ENCODE measurements around the gene PLXNB3. TPM values are rescaled to one million over a fixed set of nuclear protein-coding genes. Genes with fewer than 3 reads are reported as not detected.

Gene PLXNB3
- total RNA-seq, 1 experiment from 2014 or later: 41.4 TPM

DNA sequence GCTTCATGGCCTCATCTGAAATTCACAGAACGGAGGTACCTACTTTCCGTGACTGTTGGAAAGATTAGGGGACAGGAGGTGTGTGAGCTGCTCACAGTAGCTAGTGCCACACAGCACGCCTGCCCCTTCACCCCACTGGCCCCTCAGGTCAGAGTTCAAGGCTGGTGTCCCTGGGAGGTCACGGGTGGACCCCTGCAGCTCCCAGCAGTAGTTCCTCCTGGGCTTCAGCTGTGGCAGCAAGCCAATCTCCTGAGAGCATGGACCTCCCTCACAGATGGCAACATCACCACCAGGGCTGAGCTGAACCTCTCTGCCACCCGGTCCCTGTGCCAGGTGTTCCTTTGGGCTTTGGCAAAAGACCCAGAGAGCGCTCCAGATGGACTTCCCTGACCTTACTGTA lies 28.3 kb downstream of the PLXNB3 start:
- intact Hi-C loops (cut with micrococcal nuclease; ENCODE audit: unreplicated experiment): loop anchor here (10.0 kb wide), 1 partner anchor 92 kb away; the partner anchor contains the start of gene L1CAM
- H3K79me2 ChIP-seq (ENCODE audit: low read depth): peaks cover 46% of the 10 kb centered on the region
- no peaks in the 10 kb centered on the region for H4K20me1 ChIP-seq (ENCODE audit: insufficient read depth)
- H3F3A ChIP-seq (ENCODE audit: insufficient read depth, low read depth): no peaks in the 10 kb centered on the region
- no peaks in the 10 kb centered on the region for H3K27me3 ChIP-seq (ENCODE audit: insufficient read depth, low read depth)
- CTCF ChIA-PET: no interaction called here
- no peak overlapping the region for H3K4me2 ChIP-seq
- H3K4me3 ChIP-seq: no peak overlapping the region
- DNase-seq: no peak
- H3K4me1 ChIP-seq (replicated peaks; ENCODE audit: insufficient read depth): peaks cover 15% of the 10 kb centered on the region; the same call in 1 of the 2 replicates
- no peaks in the 10 kb centered on the region for H3K9me3 ChIP-seq (ENCODE audit: insufficient read depth, low read depth)
- POLR2A ChIA-PET (ENCODE audit: unreplicated experiment): no interaction called here
- H2AFZ ChIP-seq: no peak overlapping the region
- TF ChIP-seq, protein P1, sequence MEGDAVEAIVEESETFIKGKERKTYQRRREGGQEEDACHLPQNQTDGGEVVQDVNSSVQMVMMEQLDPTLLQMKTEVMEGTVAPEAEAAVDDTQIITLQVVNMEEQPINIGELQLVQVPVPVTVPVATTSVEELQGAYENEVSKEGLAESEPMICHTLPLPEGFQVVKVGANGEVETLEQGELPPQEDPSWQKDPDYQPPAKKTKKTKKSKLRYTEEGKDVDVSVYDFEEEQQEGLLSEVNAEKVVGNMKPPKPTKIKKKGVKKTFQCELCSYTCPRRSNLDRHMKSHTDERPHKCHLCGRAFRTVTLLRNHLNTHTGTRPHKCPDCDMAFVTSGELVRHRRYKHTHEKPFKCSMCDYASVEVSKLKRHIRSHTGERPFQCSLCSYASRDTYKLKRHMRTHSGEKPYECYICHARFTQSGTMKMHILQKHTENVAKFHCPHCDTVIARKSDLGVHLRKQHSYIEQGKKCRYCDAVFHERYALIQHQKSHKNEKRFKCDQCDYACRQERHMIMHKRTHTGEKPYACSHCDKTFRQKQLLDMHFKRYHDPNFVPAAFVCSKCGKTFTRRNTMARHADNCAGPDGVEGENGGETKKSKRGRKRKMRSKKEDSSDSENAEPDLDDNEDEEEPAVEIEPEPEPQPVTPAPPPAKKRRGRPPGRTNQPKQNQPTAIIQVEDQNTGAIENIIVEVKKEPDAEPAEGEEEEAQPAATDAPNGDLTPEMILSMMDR (conservative IDR thresholded peaks at IDR 0.05): no peak
- no peak for TF ChIP-seq EZH2 (IDR thresholded peaks at IDR 0.05; ENCODE audit: low read depth)
- H3K9me2 ChIP-seq (ENCODE audit: insufficient read depth): no peaks in the 10 kb centered on the region
- H3K36me3 ChIP-seq (ENCODE audit: low read depth): no peaks in the 10 kb centered on the region
- no peak overlapping the region for H3K27ac ChIP-seq
- BruUV-seq (replicated peaks): no TSS peak

DNA sequence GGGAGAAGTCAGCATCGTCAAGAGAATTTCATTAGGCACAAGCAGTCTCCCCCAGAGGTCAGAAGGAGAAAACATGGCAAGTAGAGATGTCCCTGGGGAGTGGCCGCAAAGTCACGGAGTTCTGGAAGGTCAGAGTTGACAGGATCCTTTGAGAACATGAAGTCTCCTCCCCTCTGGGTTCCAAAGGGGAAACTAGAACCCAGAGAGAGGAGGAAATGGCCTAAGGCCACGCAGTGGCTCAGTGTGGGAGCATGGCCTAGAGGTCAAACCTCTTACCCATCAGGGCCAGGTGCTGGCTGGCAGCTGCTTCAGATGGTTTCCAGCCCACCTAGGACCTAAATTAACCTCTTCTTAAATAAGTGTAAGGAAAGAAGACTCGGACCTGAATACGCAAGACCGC lies 29.2 kb downstream of the PLXNB3 start:
- Histone ChIP-seq H3K4me2 (peak overlapping the region; percentile 91), H3K27ac (no peak overlapping the region), H3K9me3 (ENCODE audit: insufficient read depth, low read depth) (no peaks in the 10 kb centered on the region), H3K27me3 (ENCODE audit: insufficient read depth, low read depth) (no peaks in the 10 kb centered on the region), H3K4me1 (replicated peaks; ENCODE audit: insufficient read depth) (peaks cover 15% of the 10 kb centered on the region; the same call in 1 of the 2 replicates), H4K20me1 (ENCODE audit: insufficient read depth) (no peaks in the 10 kb centered on the region), H3K36me3 (ENCODE audit: low read depth) (no peaks in the 10 kb centered on the region), H3K9me2 (ENCODE audit: insufficient read depth) (no peaks in the 10 kb centered on the region), H3F3A (ENCODE audit: insufficient read depth, low read depth) (no peaks in the 10 kb centered on the region), H3K4me3 (peak overlapping the region; percentile 93), H2AFZ (peak overlapping the region; percentile 80), H3K79me2 (ENCODE audit: low read depth) (peaks cover 46% of the 10 kb centered on the region)
- POLR2A ChIA-PET (ENCODE audit: unreplicated experiment): interaction anchor here (0.6 to 0.7 kb wide), 2 partner anchors 40 to 133 kb away, joined by 4 read pairs; partner anchors contain the start of gene ARHGAP4
- no TSS peak for BruUV-seq (replicated peaks)
- CTCF ChIA-PET: interaction anchor here (1.1 kb wide), 1 partner anchor 84 kb away, joined by 3 read pairs; no protein-coding TSS in a partner anchor
- TF ChIP-seq EZH2 (IDR thresholded peaks at IDR 0.05; ENCODE audit: low read depth): no peak
- TF ChIP-seq, protein P1 (conservative IDR thresholded peaks at IDR 0.05): no peak
- DNase-seq: no peak
- intact Hi-C loops (cut with micrococcal nuclease; ENCODE audit: unreplicated experiment): loop anchor here (10.0 kb wide), 1 partner anchor 92 kb away; the partner anchor contains the start of gene L1CAM

DNA sequence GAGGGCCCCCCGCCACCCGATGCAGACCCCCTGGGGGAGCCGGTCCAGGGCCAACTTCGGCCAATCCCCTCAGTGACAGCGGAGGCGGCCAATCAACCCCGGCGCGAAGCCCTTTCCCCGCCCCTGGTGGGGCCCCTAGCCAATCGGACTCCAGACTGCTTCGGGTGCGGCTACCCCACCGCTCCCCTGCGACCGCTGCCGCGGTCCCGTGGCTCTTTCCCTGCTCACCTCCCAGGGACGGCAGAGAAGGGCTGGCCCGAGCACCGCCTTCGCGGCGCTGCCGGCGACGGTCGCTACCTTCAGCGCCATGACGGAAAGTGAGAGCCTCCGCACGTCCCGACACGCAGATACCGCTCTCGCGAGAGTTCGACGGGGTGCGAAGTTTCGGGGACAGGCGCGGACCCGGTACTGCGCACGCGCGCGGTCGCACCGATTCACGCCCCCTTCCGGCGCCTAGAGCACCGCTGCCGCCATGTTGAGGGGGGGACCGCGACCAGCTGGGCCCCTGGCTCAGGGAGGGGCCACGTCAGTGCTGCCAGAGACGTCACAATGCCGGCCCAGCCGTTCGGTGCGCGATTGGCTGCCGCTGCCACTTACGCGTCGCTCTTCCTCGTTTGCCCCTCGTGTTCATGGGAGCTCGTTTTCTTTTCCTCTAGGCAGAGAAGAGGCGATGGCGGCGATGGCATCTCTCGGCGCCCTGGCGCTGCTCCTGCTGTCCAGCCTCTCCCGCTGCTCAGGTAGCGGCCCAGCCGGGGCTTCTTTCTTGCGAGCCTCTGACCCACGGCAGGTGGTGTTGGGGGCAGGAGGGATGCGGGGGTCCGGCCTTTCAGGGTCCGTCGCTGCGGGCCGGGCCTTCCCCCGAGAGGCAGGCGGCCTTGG lies 30.2 kb downstream of the PLXNB3 start, which contains the start of the genes IDH3G and SSR4:
IDH3G (minus strand) TSS at position 358 of the 879 bp plus-strand sequence; CDS start at position 309, 49 bp downstream.
SSR4 (plus strand) TSS at position 651 of the 879 bp plus-strand sequence; CDS start at position 671, 20 bp downstream.
- peaks cover 46% of the 10 kb centered on the region for H3K79me2 ChIP-seq (ENCODE audit: low read depth)
- BruUV-seq (replicated peaks): no TSS peak
- intact Hi-C loops (cut with micrococcal nuclease; ENCODE audit: unreplicated experiment): loop anchor here (1.0 to 10.0 kb wide), 5 partner anchors 28 to 134 kb away; partner anchors contain the start of gene L1CAM

More for the DNA sequence above, 30.2 kb downstream of the PLXNB3 start, which contains the start of the genes IDH3G and SSR4:
- Histone ChIP-seq H3K9me3 (ENCODE audit: insufficient read depth, low read depth) (no peaks in the 10 kb centered on the region), H3K4me3 (peak within 1 kb of the TSS; percentile 93), H3F3A (ENCODE audit: insufficient read depth, low read depth) (peaks cover 3% of the 10 kb centered on the region; the same call in 1 of the 2 replicates), H3K27ac (peak within 1 kb of the TSS; percentile 58), H3K27me3 (ENCODE audit: insufficient read depth, low read depth) (no peaks in the 10 kb centered on the region), H4K20me1 (ENCODE audit: insufficient read depth) (no peaks in the 10 kb centered on the region), H3K36me3 (ENCODE audit: low read depth) (no peaks in the 10 kb centered on the region), H3K4me1 (replicated peaks; ENCODE audit: insufficient read depth) (peaks cover 15% of the 10 kb centered on the region; the same call in 1 of the 2 replicates), H3K9me2 (ENCODE audit: insufficient read depth) (no peaks in the 10 kb centered on the region), H2AFZ (peak within 1 kb of the TSS; percentile 85), H3K4me2 (peak within 1 kb of the TSS; percentile 98)
- DNase-seq: peak; percentile 86 to 97
- TF ChIP-seq, protein P1 (conservative IDR thresholded peaks at IDR 0.05): no peak; the same call in 1 of the 2 replicates
- TF ChIP-seq EZH2 (IDR thresholded peaks at IDR 0.05; ENCODE audit: low read depth): no peak
- POLR2A ChIA-PET (ENCODE audit: unreplicated experiment): interaction anchor here (0.5 to 0.7 kb wide), 4 partner anchors 117 to 918 kb away, joined by 3 to 4 read pairs (median 4); no protein-coding TSS in a partner anchor
- CTCF ChIA-PET: interaction anchor here (1.1 kb wide), 1 partner anchor 85 kb away, joined by 3 read pairs; no protein-coding TSS in a partner anchor
